Measurements from ENCODE around the gene FAM3A.

FAM3A gene

GRCh38 chrX:154459832-154460231 lies 56.2 kb downstream of the FAM3A start:
- DNase-seq (ENCODE audit: low read depth in 2 of 2): no peak

DNA sequence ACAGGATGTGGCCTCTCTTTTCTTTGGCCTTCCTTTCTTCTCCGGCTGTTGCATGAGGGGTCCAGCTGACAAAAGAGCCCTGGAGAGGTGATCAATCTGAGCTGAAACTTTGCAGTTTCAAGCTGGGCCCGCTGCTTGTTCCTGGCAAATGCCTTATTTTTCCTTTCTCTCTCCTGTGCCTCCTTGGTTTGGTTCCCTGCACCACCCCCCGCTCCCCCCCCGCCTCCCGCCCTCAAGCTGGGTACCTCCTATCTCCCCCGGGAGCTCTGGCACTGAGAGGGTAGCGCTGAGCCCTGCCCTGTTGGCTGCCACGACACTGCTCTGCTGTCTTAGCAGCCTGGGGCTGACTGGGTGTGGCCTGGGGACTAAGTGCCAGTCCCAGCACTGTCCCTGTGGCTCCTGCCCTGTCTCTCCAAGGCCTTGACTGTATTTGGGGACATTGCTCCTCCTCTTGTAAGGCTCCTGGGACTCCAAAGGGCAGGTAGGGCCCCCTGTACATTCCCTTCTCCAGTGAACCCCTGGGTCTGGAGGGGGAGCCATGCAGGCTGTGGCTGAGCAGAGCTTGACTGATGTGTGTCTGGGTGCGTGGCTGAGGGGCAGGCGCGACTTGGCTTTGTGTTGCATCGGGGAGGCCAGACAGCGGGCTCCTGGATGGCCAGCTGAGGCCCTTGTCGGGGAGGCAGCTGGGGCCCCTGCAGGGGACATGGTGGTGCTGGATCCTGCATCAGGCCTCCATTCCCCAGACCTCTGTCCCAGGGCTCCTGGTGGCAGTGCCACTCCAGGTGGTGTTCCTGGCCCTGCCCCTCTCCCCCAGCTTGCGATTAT lies 56.9 kb downstream of the FAM3A start:
- DNase-seq (ENCODE audit: low read depth in 2 of 2): no peak

GRCh38 chrX:154458116-154458953 lies 57.7 kb downstream of the FAM3A start, which contains the start of gene PLXNA3:
PLXNA3 (plus strand) TSS chrX:154458281; CDS start chrX:154460184, 1,903 bp downstream.
- DNase-seq (ENCODE audit: low read depth in 2 of 2): peak in 1 of 2 experiments; percentile 24

GRCh38 chrX:154457491-154458115 lies 58.4 kb downstream of the FAM3A start:
- DNase-seq (ENCODE audit: low read depth in 2 of 2): no peak

Data from fibroblast of skin of left quadriceps (primary cell).